Urothelium cell line (cell line): ENCODE results near the gene SORBS1.
A peak's percentile ranks its signal among the peaks of the same experiment; 100 is the strongest.

ENCODE experiments used
- DNase-seq: peaks from one replicate; pipeline ENCODE4 v3.0.0; 2011; ENCODE audit warnings: low spot score, mixed read lengths
- FAIRE-seq: peaks from 2 replicates; lab custom pipeline; 2011; peaks lifted over from hg19 to GRCh38; lab: Jason Lieb, UNC

Gene SORBS1

GRCh38 chr10:95467162-95467599 lies 94.0 kb downstream of the SORBS1 start:
- no peak for FAIRE-seq
- DNase-seq, result no peak

- FAIRE-seq (no peak), DNase-seq (no peak)
These were observed 94.7 kb downstream of the SORBS1 start for GRCh38 chr10:95466436-95466835.

DNA sequence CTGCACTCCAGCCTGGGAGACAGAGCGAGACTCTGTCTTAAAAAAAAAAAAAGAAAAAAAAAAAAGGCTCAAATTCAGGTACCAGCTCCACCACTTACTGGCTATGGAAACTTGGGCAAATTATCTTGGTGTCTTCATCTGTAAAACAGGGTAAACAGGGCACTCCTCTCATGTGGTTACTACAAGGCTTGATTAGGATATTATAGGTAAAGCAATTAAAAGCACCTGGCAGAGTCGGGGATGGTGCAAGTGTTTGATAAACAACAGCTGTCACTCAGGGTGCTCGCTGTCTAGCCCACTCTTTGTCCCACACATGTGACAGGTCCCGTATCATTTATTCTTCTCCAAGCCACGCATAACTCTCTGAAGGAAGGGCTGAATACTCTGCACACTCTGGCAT lies 96.9 kb downstream of the SORBS1 start:
- DNase-seq (no peak), FAIRE-seq (no peak)

- DNase-seq (no peak), FAIRE-seq (no peak)
These were observed 98.2 kb downstream of the SORBS1 start for GRCh38 chr10:95462740-95463667.

GRCh38 chr10:95461611-95462010 lies 99.6 kb downstream of the SORBS1 start:
- DNase-seq, result no peak
- FAIRE-seq, result no peak

DNA sequence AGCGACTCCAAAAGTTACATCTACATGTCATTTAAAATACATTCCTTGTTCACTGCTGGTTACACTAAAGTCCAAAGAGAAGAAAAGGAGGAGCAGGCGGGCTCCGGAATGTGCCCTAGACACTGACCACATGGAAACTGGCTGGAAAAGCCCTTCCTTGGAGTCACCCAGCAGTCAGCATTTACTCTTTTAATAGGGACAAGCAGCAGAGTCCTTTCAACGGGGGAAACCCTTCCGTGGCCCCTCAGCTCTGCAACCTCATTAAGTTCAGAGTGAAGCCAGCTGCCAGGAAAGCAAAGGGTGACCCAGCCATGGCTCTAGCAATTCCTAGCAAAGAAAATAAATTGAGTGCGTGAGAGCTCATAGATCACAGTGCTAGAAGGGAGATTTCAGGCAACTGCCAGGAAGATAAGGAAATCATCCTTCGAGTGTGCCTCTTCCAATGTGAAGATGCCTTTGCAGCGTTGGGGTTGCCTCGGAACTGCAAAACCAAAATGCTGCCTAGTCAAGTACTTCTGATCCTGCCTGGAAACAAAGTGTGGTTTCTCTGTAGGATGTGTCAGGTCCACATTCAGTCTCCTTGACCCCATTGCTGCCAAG lies 101.6 kb downstream of the SORBS1 start:
- no peak for FAIRE-seq
- no peak for DNase-seq

- no peak for DNase-seq
- FAIRE-seq, result no peak
These were observed 102.3 kb downstream of the SORBS1 start for GRCh38 chr10:95458871-95459270.

- DNase-seq, result no peak
- FAIRE-seq, result no peak
These were observed 103.2 kb downstream of the SORBS1 start for GRCh38 chr10:95458014-95458413.

DNA sequence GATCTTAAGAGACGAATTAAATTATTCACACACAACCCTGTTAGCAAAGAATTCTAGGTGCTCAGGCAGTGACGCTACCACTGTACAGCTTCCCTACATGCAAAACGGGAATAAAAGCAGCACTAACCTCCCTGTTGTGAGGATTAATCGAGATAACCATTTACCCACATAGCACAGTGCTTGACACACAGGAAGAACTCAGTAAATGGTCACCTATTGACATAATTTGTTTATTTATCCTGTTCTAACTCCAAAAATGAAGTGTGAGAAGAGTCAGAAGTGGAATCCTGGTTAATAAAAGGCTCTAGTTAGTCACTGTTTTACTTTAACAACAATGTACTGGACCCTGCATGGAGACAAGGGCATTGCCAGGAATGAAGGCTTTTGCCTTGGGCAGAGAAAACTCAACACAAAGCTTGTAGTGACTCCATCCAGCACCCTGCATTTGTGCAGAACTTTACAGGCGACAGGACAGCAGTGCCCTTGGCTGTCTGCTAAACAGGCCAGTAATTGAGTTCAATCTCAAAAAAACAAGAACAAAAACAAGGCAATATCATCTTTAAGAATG lies 103.8 kb downstream of the SORBS1 start:
- FAIRE-seq, result no peak
- DNase-seq, result no peak

DNA sequence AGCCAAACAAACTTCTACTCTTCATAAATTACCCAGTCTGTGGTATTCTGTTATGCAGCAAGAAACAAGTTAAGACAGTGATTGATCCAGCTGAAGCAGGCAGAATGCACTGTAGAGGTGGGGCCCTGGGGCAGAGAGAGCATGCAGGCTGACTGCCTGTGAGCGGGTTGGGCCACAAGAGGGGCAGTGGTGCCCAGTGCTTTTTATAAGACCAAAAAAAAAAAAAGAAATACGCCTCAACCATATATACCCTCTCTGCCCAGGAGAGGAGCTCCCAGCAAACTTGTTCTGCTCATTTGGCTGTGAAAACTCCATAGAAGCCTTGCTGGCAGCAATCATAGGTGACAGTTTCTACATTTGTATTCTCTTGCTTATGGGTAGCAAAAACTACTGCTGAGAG lies 104.7 kb downstream of the SORBS1 start:
- DNase-seq (no peak), FAIRE-seq (no peak)

GRCh38 chr10:95454940-95455339 lies 106.2 kb downstream of the SORBS1 start:
- DNase-seq, result no peak
- no peak for FAIRE-seq

DNA sequence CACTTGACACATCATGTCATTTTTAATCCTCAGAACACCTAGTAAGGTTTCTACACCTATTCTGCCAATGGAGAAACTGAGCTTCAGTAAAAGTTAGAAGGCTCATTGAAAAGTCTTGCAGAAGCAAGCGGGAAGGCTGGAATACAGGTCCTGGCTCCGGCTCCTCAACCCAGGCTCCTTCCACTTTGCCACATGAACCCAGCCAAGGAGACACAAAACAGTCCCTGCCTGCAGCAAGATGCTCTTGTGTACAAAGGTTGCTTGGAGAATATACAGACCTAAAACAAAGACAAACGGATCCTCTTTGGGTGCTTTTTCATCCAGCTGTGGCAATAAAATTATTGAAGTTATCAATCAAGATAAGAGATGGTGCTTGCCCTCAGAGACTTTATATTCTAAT lies 106.8 kb downstream of the SORBS1 start:
- DNase-seq, result no peak
- FAIRE-seq, result no peak

DNA sequence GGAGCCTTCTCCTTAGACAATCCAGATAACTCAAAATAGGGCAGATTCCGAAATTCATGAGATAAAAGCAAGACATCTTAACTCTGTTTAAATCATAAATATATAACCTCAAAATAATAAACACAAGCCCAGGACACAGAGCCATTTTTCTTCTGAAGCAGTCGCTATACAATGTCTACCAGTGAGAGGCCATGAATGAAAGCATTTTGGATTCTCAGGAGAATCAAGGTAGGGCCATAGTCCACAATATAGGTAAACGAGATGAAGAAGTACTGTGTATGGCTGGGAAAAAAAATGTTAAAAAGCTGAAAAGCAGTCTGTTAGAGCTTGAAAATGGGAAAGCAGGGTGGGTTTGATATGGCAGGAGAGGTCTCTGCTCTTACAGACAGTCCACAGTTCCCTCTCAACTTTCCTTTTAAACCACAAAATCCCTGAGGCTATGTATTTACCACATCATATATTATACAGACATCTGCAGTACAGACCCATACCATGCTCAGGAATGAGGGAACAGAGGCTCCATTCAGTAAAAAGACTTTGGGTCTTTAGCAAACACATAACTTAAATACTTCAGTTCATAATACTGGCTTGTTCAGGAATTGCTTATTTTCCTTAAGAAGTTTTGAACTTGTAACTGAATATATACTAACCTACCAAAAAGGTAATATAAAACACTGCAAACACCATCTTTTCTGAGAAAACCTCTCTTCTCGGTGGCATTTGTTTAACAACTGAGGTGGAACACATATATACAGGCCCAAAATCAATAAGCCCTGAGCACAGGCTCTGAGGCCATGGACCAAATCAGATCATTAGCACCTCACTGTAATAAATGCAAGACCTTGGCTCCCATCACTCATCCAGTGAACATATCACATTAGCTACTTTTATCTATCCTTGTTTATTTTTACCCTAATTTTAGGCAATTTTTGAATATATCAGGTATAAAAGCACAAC lies 109.3 kb downstream of the SORBS1 start:
- DNase-seq (no peak), FAIRE-seq (no peak)

GRCh38 chr10:95451150-95451549 lies 110.0 kb downstream of the SORBS1 start:
- no peak for DNase-seq
- no peak for FAIRE-seq

DNA sequence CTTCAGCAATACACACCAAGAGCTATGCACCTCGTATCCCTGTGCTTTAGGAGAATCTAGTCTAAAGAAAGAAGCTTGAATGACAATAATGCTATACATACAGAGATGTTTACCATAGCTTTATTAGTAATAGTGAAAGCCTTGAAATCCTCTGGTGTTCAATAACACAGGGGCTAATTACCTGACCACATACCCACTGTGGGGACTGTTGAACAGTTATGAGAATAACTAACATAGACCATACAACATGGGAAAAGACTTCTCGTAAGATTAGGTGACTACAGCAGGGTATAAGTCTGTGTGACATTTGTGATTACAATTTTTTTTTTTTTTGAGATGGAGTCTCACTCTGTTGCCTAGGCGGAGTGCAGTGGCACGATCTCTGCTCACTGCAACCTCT lies 111.0 kb downstream of the SORBS1 start:
- DNase-seq, result no peak
- no peak for FAIRE-seq

- no peak for DNase-seq
- FAIRE-seq, result no peak
These were observed 113.5 kb downstream of the SORBS1 start for GRCh38 chr10:95447685-95448084.

DNA sequence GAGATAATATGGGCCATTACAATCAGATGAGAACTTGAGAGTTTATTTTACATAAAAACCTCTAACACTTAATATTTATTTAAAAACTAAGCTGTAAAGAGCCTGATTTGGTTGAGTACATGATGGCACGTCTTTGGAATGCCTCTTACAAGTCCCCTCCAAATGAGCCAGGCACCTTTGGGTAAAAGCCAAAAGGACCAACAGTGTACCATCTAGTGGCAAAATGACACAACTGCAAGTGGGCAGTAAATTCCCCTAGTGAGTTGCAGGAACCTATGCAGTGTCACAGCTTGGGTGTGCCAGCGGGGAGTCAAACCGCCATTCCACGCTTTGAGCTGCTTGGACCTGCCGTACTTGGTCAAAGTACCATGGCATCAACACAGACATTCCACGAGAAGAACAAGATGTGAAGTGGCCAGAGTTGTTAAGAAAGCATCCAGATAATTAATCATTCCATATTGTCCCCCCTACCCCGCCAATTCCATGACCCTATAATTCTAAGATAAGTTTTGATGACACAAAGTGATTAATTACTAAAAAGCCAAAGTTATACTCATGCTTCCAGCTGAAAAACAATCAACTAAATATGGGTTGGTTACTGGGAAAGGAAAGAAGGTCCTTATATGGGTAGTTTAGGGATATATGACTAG lies 115.2 kb downstream of the SORBS1 start:
- peak; percentile 83 for DNase-seq
- no peak for FAIRE-seq

DNA sequence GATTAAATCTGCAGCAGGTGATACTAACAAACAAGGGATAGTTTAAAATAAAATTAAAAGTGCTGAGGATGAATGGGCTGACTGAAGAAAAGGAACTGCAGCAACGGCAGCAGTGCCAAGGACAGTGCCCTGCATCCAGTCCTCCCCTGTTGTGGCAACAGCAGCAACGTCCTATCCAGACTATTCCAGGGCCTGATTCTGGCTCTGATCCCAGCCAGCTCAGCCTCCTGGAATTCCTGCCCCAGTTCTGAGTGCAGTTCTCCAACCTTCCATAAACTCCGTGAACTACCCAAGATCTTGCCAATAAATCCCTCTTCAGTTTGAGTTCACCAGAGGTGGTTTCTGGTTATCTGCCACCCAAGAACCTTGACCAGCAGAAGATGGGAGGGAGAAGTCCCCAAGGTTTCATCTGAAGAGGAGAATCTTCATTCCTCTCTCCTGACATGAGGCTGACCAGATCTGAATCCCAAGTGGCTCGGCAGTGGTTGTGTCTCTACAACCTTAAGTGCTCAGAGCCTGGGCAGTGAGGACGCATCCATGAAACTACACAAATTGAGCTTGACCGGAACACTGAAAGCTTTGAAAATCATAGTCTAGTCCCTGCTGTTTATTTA lies 115.8 kb downstream of the SORBS1 start:
- DNase-seq, result peak; percentile 86
- no peak for FAIRE-seq

DNA sequence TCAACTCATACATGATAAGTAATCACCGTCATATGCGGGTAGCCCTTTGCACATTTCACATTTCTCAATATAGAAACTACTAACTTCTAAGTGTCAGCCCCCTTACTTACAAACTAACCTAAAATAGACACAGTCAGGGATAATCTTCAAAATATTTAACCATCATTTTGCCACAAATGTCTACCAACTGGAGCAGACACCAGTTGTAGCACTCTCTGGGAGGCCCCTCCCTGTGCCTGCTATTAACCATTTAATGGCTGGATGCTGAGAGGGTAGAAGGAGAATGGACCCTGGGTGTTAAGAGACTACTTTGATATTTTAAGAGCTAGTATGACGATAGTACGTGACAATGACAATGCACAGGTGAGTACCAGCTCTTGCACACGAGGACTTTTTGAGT lies 116.4 kb downstream of the SORBS1 start:
- DNase-seq (no peak), FAIRE-seq (no peak)

DNA sequence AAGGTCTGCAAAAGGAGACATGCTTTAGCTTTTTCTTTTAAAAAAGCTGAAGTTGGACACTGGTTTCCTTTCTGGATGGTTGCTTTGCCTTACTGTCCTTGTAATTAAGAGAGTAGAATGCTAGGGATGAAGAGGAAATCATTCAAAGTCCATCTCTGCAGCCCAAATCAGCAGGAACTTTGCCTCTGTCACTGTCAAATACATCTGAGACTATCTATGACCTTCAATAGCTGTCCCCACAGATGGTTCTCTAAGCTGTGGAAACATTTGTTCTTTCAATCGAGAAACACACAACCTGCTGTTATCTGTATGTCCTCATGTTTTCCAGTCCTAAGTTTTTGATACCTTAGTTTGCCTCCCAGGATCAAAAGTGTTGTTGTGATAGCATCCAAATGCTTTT lies 117.5 kb downstream of the SORBS1 start:
- FAIRE-seq (no peak), DNase-seq (no peak)
